ENCODE data around the gene TDRD12. TPM values are rescaled to one million over a fixed set of nuclear protein-coding genes. Genes with fewer than 3 reads are reported as not detected.

TDRD12 gene
- total and polyA plus RNA-seq, 4 donors, result under 0.01 to 0.23 (median 0.02) TPM; not detected in 1

GRCh38 chr19:32842061-32842460, 122.5 kb downstream of the TDRD12 start:
- H3K9ac ChIP-seq (ENCODE audit: low read depth in 1 of 2, low read length in 2 of 2), result no peak overlapping the region
- WGBS, result 85% methylated on average over 8 of the region's 8 CpGs
- H3K27me3 ChIP-seq (ENCODE audit: control insufficient read depth in 4 of 4, insufficient read depth in 4 of 4, low read length in 3 of 4), result no peaks in the 10 kb centered on the region
- H3K27ac ChIP-seq (ENCODE audit: low read depth in 1 of 2, low read length in 2 of 2), result no peak overlapping the region
- DNase-seq (ENCODE audit: low spot score), result no peak
- H3K36me3 ChIP-seq (ENCODE audit: control insufficient read depth in 4 of 4, insufficient read depth in 3 of 4, low read depth in 1 of 4, low read length in 3 of 4), result peaks cover 0 to 39% (median 24%) of the 10 kb centered on the region in 4 donors
- no peaks in the 10 kb centered on the region for H3K4me1 ChIP-seq (ENCODE audit: control insufficient read depth in 4 of 4, insufficient read depth in 4 of 4, low read length in 3 of 4)
- no peak for TF ChIP-seq GABPA (IDR thresholded peaks at IDR 0.05 in 1 of 2, conservative IDR thresholded peaks at IDR 0.05 in 1 of 2)
- no peak for TF ChIP-seq ATF3 (IDR thresholded peaks at IDR 0.05)
- no peak for TF ChIP-seq HNF4G (IDR thresholded peaks at IDR 0.05)
- TF ChIP-seq HNF4A (conservative IDR thresholded peaks at IDR 0.05), result no peak
- no peak for TF ChIP-seq RXRA (IDR thresholded peaks at IDR 0.05)
- no peak for TF ChIP-seq RAD21 (IDR thresholded peaks at IDR 0.05)
- TF ChIP-seq FOXA2 (IDR thresholded peaks at IDR 0.05), result no peak
- no peak for TF ChIP-seq ZBTB33 (IDR thresholded peaks at IDR 0.05)
- no peak for TF ChIP-seq JUND (IDR thresholded peaks at IDR 0.05)
- no peak for TF ChIP-seq SP1 (IDR thresholded peaks at IDR 0.05)
- no peak for TF ChIP-seq REST (IDR thresholded peaks at IDR 0.05)
- TF ChIP-seq CTCF (IDR thresholded peaks at IDR 0.05; ENCODE audit: low read depth, low read length, missing input control), result no peak
- TF ChIP-seq YY1 (IDR thresholded peaks at IDR 0.05), result no peak
- no peak for TF ChIP-seq EGR1 (IDR thresholded peaks at IDR 0.05; ENCODE audit: low read depth in 2 of 2)
- TF ChIP-seq TAF1 (conservative IDR thresholded peaks at IDR 0.05), result no peak
- no peak for TF ChIP-seq FOXA1 (IDR thresholded peaks at IDR 0.05)
- TF ChIP-seq NR2F2 (IDR thresholded peaks at IDR 0.05), result no peak
- no peak for TF ChIP-seq MAX (IDR thresholded peaks at IDR 0.05)
- H3K4me3 ChIP-seq (ENCODE audit: low read depth in 1 of 3, low read length in 3 of 3), result no peak overlapping the region
- peaks cover 0 to 6% (median 2%) of the 10 kb centered on the region in 4 donors for H3K9me3 ChIP-seq (ENCODE audit: control insufficient read depth in 4 of 4, low read length in 3 of 4)

Measured in liver (tissue), 9 donors.